ENCODE results near the gene RNF17.

Gene RNF17

GRCh38 chr13:24906268-24906667 is 142.3 kb downstream of the RNF17 start:
- DNase-seq = no peak

DNA sequence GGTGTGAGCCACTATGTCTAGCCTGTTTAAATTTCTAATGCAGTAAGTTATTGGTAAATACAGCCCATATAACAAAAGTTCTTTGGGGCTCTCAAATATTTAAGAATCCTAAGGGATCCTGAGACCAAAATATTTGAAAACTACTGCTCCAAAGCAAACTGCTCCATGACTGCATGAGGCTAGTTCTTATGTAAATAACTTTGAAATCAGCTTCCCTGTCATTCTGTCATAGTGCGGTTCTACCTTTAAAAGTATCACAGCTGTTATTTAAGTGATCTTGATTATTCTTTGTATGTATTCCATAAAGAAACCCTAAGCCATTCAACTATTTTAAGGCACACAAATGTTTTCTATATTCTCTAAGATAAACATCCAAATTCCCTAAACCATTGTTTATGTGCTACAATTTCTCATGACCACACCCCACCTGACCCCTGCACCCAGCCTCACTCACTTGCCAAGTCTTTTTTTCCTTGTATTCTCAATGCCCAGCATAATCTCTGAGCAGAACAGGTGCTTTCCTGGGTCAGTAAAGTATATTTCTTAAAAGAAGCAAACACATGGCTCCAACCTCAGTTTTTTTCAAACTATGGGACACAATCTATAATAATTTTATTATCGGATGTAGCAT is 146.6 kb downstream of the RNF17 start:
- DNase-seq = no peak

GRCh38 chr13:24911133-24911908 is 147.4 kb downstream of the RNF17 start:
- peak; percentile 28 for DNase-seq

GRCh38 chr13:24916464-24916863 is 152.5 kb downstream of the RNF17 start:
- DNase-seq = no peak

GRCh38 chr13:24921003-24921402 is 157.0 kb downstream of the RNF17 start:
- DNase-seq = no peak

- DNase-seq = no peak
These were observed 157.9 kb downstream of the RNF17 start for GRCh38 chr13:24921881-24922280.

- no peak for DNase-seq
These were observed 158.4 kb downstream of the RNF17 start for GRCh38 chr13:24922387-24922744.

DNA sequence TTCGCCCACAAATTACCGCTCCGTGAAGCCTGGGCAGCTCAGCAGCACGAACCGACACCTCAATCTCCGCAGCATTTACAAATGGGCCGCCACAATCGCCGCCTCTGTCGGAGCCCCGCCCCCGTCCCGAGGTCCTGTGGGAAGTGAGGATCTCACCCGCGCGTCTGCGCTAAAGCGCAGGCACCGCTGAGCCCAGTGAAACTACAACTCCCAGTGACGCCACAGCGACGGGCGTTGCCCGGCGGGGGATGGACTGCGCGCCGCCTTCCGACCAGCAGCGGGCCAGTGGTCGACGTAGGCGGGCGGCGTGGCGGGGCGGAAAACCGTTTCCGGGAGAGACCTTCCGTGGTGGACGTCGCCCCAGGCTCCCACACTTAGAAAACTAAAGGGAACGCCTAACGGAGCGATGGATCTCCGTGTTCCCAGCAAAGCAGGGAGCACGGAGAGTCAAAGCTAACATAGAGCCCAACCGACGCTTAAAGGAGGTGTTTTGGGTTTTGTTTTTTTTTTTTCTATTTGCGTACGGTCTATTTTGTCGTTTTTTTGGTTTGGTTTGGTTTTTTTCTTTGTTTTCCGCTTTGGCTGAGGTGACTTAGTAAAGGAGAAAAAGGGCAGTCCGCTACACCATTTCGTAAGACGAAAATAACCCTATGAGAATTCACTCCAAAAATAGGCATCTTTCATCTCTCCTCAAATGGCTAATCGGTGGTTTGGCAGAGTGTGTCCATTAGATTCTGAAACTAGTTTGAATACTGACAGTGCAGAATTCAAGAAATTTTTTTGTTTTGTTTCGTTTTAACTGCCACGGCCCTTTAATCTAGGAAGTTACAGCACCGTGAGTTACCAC is 159.0 kb downstream of the RNF17 start:
- DNase-seq = peak; percentile 99

DNA sequence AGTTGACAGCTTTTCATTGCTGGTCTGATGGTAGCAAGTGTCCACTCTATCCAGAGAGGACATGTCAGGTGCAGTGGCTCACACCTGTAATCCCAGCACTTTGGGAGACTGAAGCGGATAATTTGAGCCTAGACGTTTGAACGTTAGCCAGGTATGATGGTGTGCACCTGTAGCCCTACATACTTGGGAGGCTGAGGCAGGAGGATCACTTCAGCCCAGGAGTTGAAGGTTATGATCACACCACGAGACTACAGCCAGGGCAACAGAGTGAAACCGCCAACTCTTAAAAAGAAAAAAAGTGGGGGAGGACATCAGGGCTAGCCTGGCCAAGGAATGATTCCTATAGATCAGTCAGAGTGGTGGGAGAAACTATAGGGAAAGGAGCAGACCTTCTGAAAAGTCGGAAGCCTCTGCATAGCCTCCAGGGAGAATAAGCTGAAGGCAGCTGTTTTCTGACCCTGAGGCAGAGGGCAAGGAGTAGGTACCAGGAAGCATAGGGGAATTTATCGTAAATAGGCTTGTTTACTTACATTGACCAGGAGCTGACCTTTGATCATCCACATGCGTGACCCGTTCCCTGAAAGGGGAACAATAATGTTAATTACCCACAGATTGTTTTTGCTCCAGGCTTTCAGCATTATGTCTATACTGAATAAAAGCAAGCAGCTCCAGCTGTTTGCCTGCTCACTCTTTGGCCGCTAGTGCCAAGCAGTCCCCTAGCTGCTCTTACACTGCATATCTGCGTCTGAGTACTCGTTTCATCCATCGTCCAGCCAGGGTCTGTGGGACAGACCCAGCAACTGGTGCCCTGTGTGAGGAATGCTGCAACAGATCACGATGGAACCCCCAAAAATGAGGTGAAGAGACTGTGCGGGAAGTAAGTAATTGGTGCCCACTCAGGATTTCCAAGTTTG is 161.6 kb downstream of the RNF17 start:
- DNase-seq = no peak

DNA sequence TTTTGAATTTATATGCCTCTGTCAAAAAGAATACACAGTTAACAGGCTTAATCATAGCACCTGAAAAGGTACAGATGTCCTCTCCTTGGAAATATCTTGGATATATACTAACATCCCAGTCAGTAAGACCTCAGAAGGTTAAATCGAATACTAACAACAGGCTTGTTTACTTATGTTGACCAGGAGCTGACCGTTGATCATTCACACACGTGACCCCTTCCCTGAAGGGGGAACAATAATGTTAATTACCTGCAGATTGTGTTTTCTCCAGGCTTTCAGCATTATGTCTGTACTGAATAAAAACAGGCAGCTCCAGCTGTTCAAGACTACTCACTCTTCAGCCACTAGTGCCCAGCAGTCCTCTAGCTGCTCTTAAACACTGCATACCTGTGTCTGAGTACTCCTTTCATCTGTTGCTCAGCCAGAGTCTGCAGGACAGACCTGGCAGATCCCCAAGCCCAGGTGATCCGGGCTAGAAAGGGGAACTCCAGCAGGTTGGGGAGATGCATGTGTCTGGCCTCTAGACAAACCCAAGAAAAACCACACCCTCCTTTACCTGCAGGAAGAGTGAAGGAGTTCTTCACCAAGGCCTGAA is 163.9 kb downstream of the RNF17 start:
- DNase-seq = no peak

GRCh38 chr13:24929196-24929595 is 165.2 kb downstream of the RNF17 start:
- DNase-seq = no peak
